NCI-H187 (cell line): ENCODE measurements around the gene ATP6V0A1.
A peak's percentile ranks its signal among the peaks of the same experiment; 100 is the strongest.
"Not testable (repeated sequence)": the region's sequence is repeated elsewhere in the genome, so short reads cannot be mapped to it uniquely, and the experiment has no call there.

Experiments used
- DNase-seq, 2 experiments: peaks; one replicate each; lab custom pipeline; 2025; lab: John Stamatoyannopoulos, UW

ATP6V0A1 gene

GRCh38 chr17:42477173-42477572 lies 18.5 kb downstream of the ATP6V0A1 start:
- no peak for DNase-seq

- not testable (repeated sequence) for DNase-seq
Measured at GRCh38 chr17:42477824-42478223, 19.1 kb downstream of the ATP6V0A1 start.

- DNase-seq, result no peak
Measured at GRCh38 chr17:42484304-42484703, 25.6 kb downstream of the ATP6V0A1 start.

- no peak for DNase-seq
Measured at GRCh38 chr17:42485680-42486079, 27.0 kb downstream of the ATP6V0A1 start.

GRCh38 chr17:42488032-42488431 lies 29.4 kb downstream of the ATP6V0A1 start:
- DNase-seq, result no peak

GRCh38 chr17:42493319-42493718 lies 34.6 kb downstream of the ATP6V0A1 start:
- no peak for DNase-seq

GRCh38 chr17:42494673-42495072 lies 36.0 kb downstream of the ATP6V0A1 start:
- no peak for DNase-seq

- no peak for DNase-seq
Measured at GRCh38 chr17:42498828-42499227, 40.1 kb downstream of the ATP6V0A1 start.

GRCh38 chr17:42502091-42502490 lies 43.4 kb downstream of the ATP6V0A1 start:
- DNase-seq, result no peak

GRCh38 chr17:42502926-42503325 lies 44.2 kb downstream of the ATP6V0A1 start:
- DNase-seq, result no peak

- DNase-seq, result no peak
Measured at GRCh38 chr17:42507671-42508070, 49.0 kb downstream of the ATP6V0A1 start.

- no peak for DNase-seq
Measured at GRCh38 chr17:42508426-42509165, 49.9 kb downstream of the ATP6V0A1 start.

- DNase-seq, result no peak
Measured at GRCh38 chr17:42509409-42509808, 50.7 kb downstream of the ATP6V0A1 start.

GRCh38 chr17:42509841-42510240 lies 51.2 kb downstream of the ATP6V0A1 start:
- DNase-seq, result no peak

GRCh38 chr17:42512246-42512645 lies 53.6 kb downstream of the ATP6V0A1 start:
- DNase-seq, result no peak

- no peak for DNase-seq
Measured at GRCh38 chr17:42512733-42513251, 54.1 kb downstream of the ATP6V0A1 start.

GRCh38 chr17:42513686-42514085 lies 55.0 kb downstream of the ATP6V0A1 start:
- no peak for DNase-seq

GRCh38 chr17:42514279-42514678 lies 55.6 kb downstream of the ATP6V0A1 start:
- DNase-seq, result no peak

- no peak for DNase-seq
Measured at GRCh38 chr17:42514867-42515266, 56.2 kb downstream of the ATP6V0A1 start.

- DNase-seq, result peak in 1 of 2 experiments; percentile 10
Measured at GRCh38 chr17:42517516-42517915, 58.8 kb downstream of the ATP6V0A1 start.

GRCh38 chr17:42518046-42518754 lies 59.5 kb downstream of the ATP6V0A1 start:
- no peak for DNase-seq

- no peak for DNase-seq
Measured at GRCh38 chr17:42518755-42519545, 60.3 kb downstream of the ATP6V0A1 start.
